ENCODE data around the gene ZNF282. TPM values are rescaled to one million over a fixed set of nuclear protein-coding genes. Genes with fewer than 3 reads are reported as not detected.
"Not testable (repeated sequence)": the region's sequence is repeated elsewhere in the genome, so short reads cannot be mapped to it uniquely, and the experiment has no call there.

ZNF282 gene
- total RNA-seq, 1 donor from 2014 or later = 27.4 TPM

DNA sequence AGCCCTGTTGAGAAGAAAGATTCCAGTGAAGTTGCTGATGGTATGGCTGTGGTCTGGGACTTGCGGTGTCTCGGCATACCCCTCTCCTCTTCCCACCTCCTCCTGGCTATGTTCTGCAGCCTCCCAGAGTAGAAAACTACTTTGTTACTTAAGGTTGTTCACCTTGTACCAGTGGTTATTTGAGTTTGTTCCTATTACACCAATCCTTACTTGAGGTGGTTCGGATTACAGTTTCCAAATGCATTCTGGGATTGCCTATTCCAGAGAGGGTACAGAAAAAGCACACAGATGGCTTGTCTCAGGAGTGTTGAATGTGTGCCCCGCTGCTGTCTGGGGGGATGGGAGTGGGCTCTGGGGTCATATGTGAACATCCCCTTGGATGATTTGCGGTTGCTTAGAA lies 59.8 kb downstream of the ZNF282 start:
- no peak for DNase-seq (ENCODE audit: low read depth, low spot score)

- DNase-seq (ENCODE audit: low read depth, low spot score) = no peak
Observed at GRCh38 chr7:149256568-149256967, 61.2 kb downstream of the ZNF282 start.

- no peak for DNase-seq (ENCODE audit: low read depth, low spot score)
Observed at GRCh38 chr7:149257146-149257545, 61.8 kb downstream of the ZNF282 start.

GRCh38 chr7:149261316-149261828 lies 66.0 kb downstream of the ZNF282 start:
- no peak for DNase-seq (ENCODE audit: low read depth, low spot score)

GRCh38 chr7:149261829-149262617 lies 66.7 kb downstream of the ZNF282 start, which contains the start of gene ZNF783:
ZNF783 (plus strand) TSS chr7:149262196; CDS start chr7:149262334, 138 bp downstream.
- peak; percentile 60 for DNase-seq (ENCODE audit: low read depth, low spot score)

DNA sequence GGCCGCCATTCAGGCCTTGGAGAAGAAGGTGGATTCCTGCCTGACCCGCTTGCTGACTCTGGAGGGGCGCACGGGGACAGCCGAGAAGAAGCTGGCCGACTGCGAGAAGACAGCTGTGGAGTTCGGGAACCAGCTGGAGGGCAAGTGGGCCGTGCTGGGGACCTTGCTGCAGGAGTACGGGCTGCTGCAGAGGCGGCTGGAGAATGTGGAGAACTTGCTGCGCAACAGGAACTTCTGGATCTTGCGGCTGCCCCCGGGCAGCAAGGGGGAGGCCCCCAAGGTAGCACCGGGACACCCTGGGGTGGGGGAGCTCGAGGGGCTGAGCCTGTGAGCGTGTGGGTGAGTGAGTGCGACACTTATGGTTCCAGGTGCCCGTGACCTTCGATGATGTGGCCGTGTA lies 71.1 kb downstream of the ZNF282 start:
- no peak for DNase-seq (ENCODE audit: low read depth, low spot score)

DNA sequence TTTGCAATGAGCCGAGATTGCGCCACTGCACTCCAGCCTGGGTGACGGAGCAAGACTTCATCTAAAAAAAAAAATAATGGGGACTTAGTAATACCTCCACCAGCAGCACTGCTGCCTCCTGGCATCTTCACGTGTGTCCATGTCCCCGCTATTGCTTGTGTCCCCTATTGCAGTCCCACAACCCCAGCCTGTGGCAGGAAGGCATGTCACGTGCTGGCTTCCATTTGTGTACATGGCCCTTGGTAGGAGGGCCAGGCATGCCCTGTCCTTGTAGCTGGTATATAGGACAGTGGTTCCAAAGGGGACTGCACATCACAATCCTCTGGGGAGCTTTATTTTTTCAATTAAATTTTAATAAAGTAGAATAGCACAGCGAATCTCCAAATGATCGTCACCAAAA lies 72.4 kb downstream of the ZNF282 start:
- no peak for DNase-seq (ENCODE audit: low read depth, low spot score)

- DNase-seq (ENCODE audit: low read depth, low spot score) = not testable (repeated sequence)
Observed at GRCh38 chr7:149274424-149274823, 79.1 kb downstream of the ZNF282 start.

Other genes starting within 250 kb of the ZNF282 start
- gene PDIA4, start 167.0 kb upstream of the ZNF282 start, total RNA-seq = 456 and 570 TPM in 2 replicates
- 6.6 and 9.2 TPM in 2 replicates for gene ZNF786, start 104.8 kb upstream of the ZNF282 start, total RNA-seq
- gene ZNF425, start 69.2 kb upstream of the ZNF282 start, total RNA-seq = 0.73 and 1.7 TPM in 2 replicates
- gene ZNF398, start 48.1 kb upstream of the ZNF282 start, total RNA-seq = 4.9 and 5.9 TPM in 2 replicates
- 4.9 and 5.6 TPM in 2 replicates for gene ZNF212, start 44.1 kb downstream of the ZNF282 start, total RNA-seq
- 3.5 and 5.6 TPM in 2 replicates for gene ZNF783, start 66.7 kb downstream of the ZNF282 start, total RNA-seq

Measured in pulmonary artery endothelial cell (primary cell).